GM19099 (cell line): ENCODE results near the gene KLRC1.
"Not testable (repeated sequence)": the region's sequence is repeated elsewhere in the genome, so short reads cannot be mapped to it uniquely, and the experiment has no call there.

Source experiments
- POLR2A ChIP-seq: IDR thresholded peaks from 3 replicates; pipeline ENCODE4 v1.6.1; 2011; ENCODE audit warnings: low read depth; ENCODE audit not compliant: insufficient read length; ENCODE audit errors: extremely low read depth

Gene KLRC1

GRCh38 chr12:10453156-10453555 lies at the start of gene KLRC1:
Gene KLRC1 (minus strand): TSS chr12:10453377. CDS start chr12:10451156, 2,221 bp downstream.
- no peak for TF ChIP-seq POLR2A

GRCh38 chr12:10501030-10501429 lies 47.9 kb upstream of the KLRC1 start:
- no peak for TF ChIP-seq POLR2A

DNA sequence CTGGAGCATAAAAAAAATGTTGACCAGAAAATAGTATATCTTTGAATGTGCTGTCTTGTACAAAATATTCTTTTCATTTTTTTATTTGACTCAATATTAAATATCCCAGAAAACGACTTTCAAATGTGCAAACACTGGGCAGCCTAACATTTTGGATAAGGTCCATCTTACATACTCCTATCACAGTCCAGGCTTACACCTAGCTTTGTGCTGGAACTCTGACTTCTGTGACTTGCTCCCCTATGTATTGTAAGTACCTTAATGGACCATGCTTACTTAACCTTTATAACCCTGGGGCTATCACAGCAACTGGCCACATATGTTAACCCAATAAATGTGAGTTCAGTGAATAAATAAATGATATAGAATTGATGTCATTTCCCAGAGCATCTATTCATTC lies 44.9 kb upstream of the KLRC1 start:
- no peak for TF ChIP-seq POLR2A

GRCh38 chr12:10497602-10498001 lies 44.4 kb upstream of the KLRC1 start:
- TF ChIP-seq POLR2A = no peak

- no peak for TF ChIP-seq POLR2A
Observed at GRCh38 chr12:10491766-10492165, 38.6 kb upstream of the KLRC1 start.

DNA sequence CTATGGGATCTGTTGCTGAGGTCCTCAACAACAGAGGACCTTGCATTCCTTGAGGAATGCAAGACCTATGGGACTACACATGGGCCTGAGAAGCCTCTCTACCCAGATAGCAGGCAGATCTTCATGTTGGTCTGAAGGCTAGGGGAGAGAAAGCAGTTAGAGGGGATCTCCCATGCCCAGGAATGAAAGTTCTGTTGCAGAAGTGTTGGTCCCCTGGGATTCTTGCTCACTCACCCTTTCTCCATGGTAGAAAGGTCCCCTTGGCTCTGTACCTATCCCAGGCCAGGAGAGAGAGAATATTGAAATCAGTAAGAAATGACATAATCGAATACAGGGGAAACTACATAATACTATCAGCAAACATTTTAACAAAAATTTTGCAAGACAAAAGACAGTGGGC lies 16.5 kb upstream of the KLRC1 start:
- TF ChIP-seq POLR2A = no peak

GRCh38 chr12:10466311-10466710 lies 13.1 kb upstream of the KLRC1 start:
- no peak for TF ChIP-seq POLR2A

DNA sequence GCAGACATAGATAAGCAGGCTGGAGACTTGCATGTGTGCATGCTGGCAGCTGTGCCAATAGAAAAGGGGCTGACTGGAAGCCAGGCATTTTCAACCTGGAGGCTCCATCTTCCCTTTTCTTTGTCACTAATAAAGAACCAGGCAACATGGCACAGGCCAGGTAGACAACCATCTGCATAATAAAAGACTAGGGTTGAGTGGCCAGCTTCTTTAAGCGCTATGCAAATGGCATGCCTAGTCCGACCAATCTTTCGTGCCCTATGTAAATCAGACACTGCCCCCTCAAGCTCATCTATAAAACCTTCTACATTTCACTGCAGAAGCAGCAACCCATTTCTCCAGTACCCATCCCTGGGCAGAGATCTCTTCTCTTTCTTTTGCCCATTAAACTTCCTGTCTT lies 4.6 kb upstream of the KLRC1 start:
- TF ChIP-seq POLR2A = no peak

DNA sequence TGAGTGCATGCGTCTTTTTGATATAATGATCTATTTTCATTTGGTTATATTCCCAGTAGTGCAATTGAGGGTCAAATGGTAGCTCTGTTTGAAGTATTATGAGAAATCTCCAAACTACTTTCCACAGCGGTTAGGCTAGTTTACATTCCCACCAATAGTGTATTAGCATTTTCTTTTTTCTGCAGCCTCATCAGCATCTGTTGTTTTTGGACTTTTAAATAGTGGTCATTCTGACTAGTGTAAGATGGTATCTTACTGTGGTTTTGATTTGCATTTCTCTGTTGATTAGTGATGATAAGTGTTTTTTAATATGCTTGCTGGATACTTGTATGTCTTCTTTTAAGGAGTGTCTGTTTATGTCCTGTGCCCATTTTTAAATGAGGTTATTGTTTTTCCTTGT lies 3.7 kb upstream of the KLRC1 start:
- TF ChIP-seq POLR2A = no peak

DNA sequence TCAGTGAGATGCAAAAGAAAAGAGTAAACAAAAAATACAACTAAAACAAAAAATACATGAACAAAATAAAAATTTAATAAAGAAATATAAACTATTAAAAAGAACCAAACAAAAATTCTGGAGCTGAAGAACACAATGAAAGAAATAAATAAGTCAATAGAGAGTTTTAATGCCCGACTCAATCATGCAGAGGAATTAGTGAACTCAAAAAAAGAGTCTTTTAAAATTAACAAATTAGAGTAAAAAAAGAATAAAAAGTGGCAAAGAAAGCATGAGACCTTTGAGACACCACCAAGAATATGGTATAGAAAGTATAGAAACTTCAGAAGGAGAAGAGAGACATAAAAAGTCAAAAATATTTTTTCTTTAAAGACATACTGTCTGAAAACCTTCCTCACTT lies 2.6 kb upstream of the KLRC1 start:
- no peak for TF ChIP-seq POLR2A

- TF ChIP-seq POLR2A = no peak
Observed at GRCh38 chr12:10454531-10454930, 1.4 kb upstream of the KLRC1 start.

- no peak for TF ChIP-seq POLR2A
Observed at GRCh38 chr12:10448236-10448635, 4.9 kb downstream of the KLRC1 start.

DNA sequence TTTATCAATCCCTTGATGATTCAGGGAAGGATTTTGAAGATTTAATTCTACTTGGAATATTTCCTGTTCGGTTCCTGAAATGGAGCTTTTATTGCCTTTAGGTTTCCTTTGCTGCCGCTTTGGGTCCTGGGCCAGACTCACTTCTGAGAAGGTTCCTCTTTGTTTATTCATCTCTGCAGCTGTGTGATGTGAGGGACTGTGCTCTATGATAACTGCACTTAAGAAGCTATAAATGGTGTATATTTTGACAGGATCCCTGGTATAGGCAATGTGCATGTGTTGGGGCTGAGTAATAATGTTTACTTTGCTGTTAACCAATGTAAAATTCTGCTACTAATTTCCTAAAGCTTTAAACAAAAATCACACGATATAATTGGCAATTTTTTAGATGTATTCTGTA lies 17.4 kb downstream of the KLRC1 start, which contains the start of gene KLRC2:
Gene KLRC2, minus strand, starts transcription at position 195 of the 400 bp plus-strand sequence. Its CDS starts 24 bp downstream, at position 171.
- not testable (repeated sequence) for TF ChIP-seq POLR2A

GRCh38 chr12:10420334-10420733 lies 32.8 kb downstream of the KLRC1 start, which contains the start of gene KLRC3:
Gene KLRC3 (minus strand): TSS chr12:10420595. CDS start chr12:10420550, 45 bp downstream.
- TF ChIP-seq POLR2A = not testable (repeated sequence)

- TF ChIP-seq POLR2A = no peak
Observed at GRCh38 chr12:10409392-10409791, 43.8 kb downstream of the KLRC1 start, which contains the start of gene KLRC4. Gene KLRC4 (minus strand): TSS chr12:10409757. CDS start chr12:10409575, 182 bp downstream.

DNA sequence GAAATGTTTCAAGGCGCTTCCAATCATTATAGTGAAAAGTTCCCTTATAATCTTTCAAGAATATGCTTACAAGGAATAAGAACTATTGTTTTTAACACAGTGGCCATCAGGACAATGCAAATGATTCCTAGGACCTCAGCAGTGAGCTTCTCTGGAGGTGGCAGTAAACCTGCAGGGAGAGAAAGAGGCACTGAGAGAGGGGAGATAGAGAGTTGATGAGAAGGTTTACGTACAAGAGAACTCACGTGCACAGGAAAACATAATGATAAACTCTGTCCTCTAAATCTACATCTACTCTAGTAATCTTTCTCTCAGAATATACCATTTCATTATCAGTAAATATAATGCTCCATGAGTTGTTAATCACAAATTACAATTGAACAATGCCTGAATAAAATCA lies 44.3 kb downstream of the KLRC1 start:
- no peak for TF ChIP-seq POLR2A

DNA sequence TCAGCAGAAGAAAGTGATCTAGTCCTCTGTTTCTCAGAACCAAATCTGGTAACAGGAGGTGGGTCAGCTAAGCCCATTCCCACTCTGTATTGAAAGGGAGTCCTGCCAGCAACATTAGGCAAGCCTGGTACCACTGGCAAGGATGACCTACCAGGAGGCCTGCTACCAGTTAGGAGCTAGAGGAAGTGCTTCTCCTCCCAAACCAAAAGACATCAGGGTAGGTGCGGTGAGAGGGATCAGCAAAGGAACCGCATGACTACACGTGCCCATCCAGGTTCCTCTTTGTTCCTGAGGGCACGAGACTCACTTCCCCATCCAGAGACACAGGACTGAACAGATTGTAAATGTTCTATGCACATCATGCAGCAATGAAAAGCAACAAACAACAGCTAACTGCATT lies 46.5 kb downstream of the KLRC1 start:
- no peak for TF ChIP-seq POLR2A
